Measurements from ENCODE around the gene MARK2. TPM values are rescaled to one million over a fixed set of nuclear protein-coding genes. Genes with fewer than 3 reads are reported as not detected.

Gene MARK2
- polyA plus RNA-seq, 1 of the 3 experiments (the other 2 are of a cell fraction) = 18.8 TPM

DNA sequence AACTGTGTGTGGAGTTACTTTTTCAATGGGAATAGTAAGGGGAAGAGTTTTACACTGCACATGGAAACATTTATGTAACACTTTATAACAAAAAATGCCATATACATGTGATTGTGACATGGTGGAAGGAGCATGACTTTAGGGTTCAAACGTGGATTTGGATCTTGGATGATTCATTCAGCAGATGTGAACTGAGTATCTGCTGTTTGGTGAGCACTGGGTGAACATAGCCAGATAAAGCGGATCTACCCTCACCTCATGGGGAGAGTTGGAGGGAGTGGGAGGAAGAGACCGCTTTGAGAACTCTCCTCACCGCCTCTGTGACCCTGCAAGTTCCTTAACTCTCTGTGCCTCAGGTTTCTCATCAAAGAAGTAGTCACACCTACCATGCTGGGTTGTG is 103.0 kb downstream of the MARK2 start:
- DNase-seq = no peak
- Histone ChIP-seq H3K9me3 (no peaks in the 10 kb centered on the region), H2AFZ (ENCODE audit: low read depth) (no peak overlapping the region), H3F3A (replicated peaks; ENCODE audit: insufficient read depth) (no peaks in the 10 kb centered on the region), H3K27me3 (ENCODE audit: insufficient read depth) (no peaks in the 10 kb centered on the region), H3K36me3 (replicated peaks in 1 of 2; ENCODE audit: control insufficient read depth in 1 of 2, insufficient read depth in 2 of 2, low read length in 1 of 2) (peaks cover under 1 to 7% of the 10 kb centered on the region in 2 experiments), H3K4me3 (ENCODE audit: low read depth in 2 of 2, low read length in 1 of 2) (no peak overlapping the region), H3K4me1 (ENCODE audit: control insufficient read depth in 1 of 2, insufficient read depth in 2 of 2, low read depth in 1 of 2, low read length in 1 of 2) (peaks cover 20 to 28% of the 10 kb centered on the region in 2 experiments; a peak in 3 of 4 replicates), H4K20me1 (ENCODE audit: insufficient read depth) (peaks cover 16% of the 10 kb centered on the region; the same call in 1 of the 2 replicates), H3K4me2 (no peak overlapping the region), H3K27ac (ENCODE audit: low read depth in 2 of 2, low read length in 1 of 2) (no peak overlapping the region), H3K9ac (no peak overlapping the region), H3K79me2 (ENCODE audit: insufficient read depth) (peaks cover 59% of the 10 kb centered on the region), H3K9me2 (no peaks in the 10 kb centered on the region)
- 91% methylated on average over 4 of the region's 4 CpGs for WGBS (ENCODE audit: low lambda C conversion rate)
- ChIA-PET CTCF (interaction anchor here (1.1 to 9.3 kb wide), 5 partner anchors 27 to 174 kb away, joined by 3 to 113 read pairs (median 5); partner anchors contain the start of genes MARK2 and RCOR2), POLR2A (interaction anchor here (1.6 kb wide), 1 partner anchor 26 kb away, joined by 12 read pairs; the partner anchor contains the start of gene RCOR2)
- no peak for TF ChIP-seq TEAD4 (IDR thresholded peaks at IDR 0.05; ENCODE audit: borderline replicate concordance, insufficient read depth)
- TF ChIP-seq POLR2AphosphoS5 (IDR thresholded peaks at IDR 0.05; ENCODE audit: low read depth, low read length) = no peak
- TF ChIP-seq RXRA (IDR thresholded peaks at IDR 0.05; ENCODE audit: borderline replicate concordance, low read depth) = no peak
- TF ChIP-seq, protein P1, sequence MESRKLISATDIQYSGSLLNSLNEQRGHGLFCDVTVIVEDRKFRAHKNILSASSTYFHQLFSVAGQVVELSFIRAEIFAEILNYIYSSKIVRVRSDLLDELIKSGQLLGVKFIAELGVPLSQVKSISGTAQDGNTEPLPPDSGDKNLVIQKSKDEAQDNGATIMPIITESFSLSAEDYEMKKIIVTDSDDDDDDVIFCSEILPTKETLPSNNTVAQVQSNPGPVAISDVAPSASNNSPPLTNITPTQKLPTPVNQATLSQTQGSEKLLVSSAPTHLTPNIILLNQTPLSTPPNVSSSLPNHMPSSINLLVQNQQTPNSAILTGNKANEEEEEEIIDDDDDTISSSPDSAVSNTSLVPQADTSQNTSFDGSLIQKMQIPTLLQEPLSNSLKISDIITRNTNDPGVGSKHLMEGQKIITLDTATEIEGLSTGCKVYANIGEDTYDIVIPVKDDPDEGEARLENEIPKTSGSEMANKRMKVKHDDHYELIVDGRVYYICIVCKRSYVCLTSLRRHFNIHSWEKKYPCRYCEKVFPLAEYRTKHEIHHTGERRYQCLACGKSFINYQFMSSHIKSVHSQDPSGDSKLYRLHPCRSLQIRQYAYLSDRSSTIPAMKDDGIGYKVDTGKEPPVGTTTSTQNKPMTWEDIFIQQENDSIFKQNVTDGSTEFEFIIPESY (IDR thresholded peaks at IDR 0.05; ENCODE audit: borderline replicate concordance, low read depth) = no peak
- TF ChIP-seq, protein P2, sequence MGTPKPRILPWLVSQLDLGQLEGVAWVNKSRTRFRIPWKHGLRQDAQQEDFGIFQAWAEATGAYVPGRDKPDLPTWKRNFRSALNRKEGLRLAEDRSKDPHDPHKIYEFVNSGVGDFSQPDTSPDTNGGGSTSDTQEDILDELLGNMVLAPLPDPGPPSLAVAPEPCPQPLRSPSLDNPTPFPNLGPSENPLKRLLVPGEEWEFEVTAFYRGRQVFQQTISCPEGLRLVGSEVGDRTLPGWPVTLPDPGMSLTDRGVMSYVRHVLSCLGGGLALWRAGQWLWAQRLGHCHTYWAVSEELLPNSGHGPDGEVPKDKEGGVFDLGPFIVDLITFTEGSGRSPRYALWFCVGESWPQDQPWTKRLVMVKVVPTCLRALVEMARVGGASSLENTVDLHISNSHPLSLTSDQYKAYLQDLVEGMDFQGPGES (IDR thresholded peaks at IDR 0.05; ENCODE audit: low read depth, low read length) = no peak
- no peak for TF ChIP-seq SIN3A (IDR thresholded peaks at IDR 0.05; ENCODE audit: borderline replicate concordance, low read depth, low read length)
- TF ChIP-seq ELF1 (IDR thresholded peaks at IDR 0.05) = no peak
- no peak for TF ChIP-seq NRF1 (IDR thresholded peaks at IDR 0.05; ENCODE audit: low read depth, low read length)
- no peak for TF ChIP-seq TCF12 (IDR thresholded peaks at IDR 0.05)
- no peak for TF ChIP-seq GATA2 (CRISPR knock-in tag; IDR thresholded peaks at IDR 0.05)
- TF ChIP-seq, protein P3, sequence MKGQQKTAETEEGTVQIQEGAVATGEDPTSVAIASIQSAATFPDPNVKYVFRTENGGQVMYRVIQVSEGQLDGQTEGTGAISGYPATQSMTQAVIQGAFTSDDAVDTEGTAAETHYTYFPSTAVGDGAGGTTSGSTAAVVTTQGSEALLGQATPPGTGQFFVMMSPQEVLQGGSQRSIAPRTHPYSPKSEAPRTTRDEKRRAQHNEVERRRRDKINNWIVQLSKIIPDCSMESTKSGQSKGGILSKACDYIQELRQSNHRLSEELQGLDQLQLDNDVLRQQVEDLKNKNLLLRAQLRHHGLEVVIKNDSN (IDR thresholded peaks at IDR 0.05; ENCODE audit: borderline replicate concordance, low read depth) = no peak
- TF ChIP-seq MXI1 (IDR thresholded peaks at IDR 0.05; ENCODE audit: low read depth, low read length) = no peak
- TF ChIP-seq, protein P4, sequence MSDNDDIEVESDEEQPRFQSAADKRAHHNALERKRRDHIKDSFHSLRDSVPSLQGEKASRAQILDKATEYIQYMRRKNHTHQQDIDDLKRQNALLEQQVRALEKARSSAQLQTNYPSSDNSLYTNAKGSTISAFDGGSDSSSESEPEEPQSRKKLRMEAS (IDR thresholded peaks at IDR 0.05; ENCODE audit: low read depth) = no peak

Measured in SK-N-SH (cell line).